NCI-H128 (cell line): ENCODE results near the gene TTC12.
"Not testable (repeated sequence)": the region's sequence is repeated elsewhere in the genome, so short reads cannot be mapped to it uniquely, and the experiment has no call there.

Experiments
- DNase-seq: peaks from one replicate; lab custom pipeline; 2025; ENCODE audit not compliant: unreplicated experiment; lab: John Stamatoyannopoulos, UW

Gene TTC12

DNA sequence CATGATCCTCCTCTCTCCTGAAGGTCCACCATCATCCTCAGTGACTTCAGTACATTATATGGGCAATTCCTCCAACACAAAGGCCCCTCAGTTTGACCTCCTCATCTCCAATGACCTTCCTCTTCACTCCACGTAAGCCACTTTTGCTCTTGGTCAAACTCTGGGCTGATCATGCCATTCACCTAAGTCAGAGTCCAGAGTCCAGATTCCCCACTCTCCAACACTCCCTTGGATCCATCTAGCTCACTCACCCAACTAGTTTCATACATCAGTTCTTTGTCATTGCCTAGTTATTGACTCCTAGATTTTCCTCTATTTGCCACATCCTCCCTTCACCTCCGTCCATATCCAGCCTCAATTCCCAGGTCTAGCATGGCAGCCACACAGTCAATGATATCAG is 30.5 kb upstream of the TTC12 start:
- no peak for DNase-seq

DNA sequence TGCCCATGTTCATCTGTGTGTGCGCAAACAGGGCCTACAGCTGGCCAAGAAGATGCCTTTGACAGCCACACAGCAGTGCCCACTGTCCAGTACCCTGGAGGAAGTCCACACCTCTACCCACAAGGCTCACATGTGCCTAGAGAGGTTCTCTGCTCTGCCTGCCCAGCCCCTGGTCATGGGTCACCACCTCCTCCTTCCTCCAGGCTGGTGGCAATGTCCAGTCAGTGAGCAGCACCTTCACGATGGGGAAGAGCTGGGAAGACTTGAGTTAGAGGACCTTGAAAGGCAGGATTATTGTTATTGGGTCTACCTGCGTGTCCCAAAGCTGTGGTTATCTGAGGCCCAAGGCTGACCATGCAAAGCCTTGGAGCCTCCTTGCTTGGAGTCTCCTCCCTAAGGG is 28.4 kb upstream of the TTC12 start:
- DNase-seq, result no peak

DNA sequence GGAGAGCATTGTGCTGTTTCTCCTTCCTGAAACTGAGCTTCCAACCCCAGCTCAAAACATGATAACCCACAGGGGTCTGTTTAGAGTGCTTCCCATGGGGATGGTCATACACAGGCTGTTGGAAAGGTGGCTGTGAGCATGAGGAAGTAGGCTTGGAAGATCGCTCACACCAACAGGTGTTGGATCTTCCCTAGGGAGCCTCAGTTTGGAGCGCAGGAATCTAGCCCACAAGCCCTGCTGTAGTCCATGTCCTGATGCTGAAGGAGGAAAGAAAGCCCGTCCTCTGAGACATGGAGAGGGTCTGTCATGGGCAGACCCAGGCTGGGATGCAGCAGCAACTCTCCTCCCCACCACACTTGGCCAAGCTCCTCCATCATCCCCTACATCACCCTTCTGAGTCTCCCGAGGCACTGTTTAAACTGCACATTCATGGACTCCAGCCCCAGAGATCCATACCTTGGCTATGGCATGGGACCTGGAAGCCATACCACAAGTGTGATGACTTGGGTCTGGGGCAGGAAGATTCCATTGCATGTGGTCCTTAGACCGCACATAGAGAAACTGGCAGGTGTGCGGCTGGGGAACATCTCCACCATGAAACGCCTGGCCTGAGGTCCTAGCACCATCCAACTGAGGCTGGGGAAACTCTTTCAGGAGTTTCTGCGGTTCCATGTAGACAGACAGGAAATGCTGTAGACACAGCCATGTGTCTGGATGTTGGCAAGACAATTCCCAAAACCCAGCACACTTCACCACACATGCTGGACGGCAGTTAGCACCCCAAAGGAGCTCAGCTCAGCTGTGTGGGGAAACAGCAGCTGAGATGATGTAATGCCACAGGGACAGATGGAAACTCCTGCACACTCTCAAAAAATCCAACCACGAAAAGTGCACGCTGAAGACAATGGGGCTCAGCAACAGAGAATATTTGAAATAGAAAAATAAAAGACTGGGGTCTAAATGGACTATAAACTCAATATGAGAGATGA is 27.6 kb upstream of the TTC12 start:
- no peak for DNase-seq

DNA sequence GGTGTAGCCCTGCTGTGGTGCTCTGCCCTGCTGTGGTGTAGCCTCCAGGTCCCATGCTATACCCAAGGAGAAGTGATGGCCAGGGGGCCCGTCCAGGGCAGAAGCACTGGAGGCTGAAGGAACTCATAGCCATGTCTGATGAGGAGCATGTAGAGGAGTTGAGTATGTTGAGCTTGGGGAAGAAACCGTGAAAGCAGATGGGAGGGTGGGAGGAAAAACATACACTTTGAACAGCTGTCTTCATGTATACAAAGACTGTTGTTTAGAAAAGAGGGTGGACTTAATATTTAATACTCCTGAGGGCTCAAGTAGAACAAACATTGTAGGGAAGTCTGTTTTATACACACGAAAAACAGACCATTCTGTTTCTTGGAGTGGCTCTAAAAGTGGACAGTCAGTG is 26.6 kb upstream of the TTC12 start:
- DNase-seq, result no peak

DNA sequence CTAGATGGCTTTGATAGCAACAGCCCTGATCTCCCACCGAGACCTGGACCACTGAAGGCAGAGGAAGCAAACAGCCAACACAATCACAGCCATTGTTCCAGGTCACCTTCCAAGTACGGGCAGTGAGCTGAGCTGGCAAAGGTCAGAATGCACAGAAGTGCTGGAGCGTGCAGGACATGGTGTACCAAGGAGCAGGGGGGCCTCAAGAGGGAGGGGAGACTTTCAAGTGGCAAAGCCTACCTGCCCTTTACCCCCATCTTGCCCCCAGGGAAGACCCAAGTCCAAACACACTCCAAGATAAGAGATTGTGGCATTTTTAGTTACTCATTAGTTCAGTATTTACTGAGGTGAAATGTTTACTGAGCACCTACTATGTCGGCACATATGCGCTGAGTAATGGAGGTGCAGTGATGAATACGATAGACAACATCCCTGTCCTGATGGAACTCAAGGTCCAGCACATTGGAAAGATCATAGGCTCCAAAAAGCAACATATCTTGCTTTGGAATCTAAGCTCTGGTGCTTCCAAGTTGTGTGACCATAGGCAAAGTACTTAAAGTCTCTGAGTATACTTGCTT is 26.0 kb upstream of the TTC12 start:
- no peak for DNase-seq

DNA sequence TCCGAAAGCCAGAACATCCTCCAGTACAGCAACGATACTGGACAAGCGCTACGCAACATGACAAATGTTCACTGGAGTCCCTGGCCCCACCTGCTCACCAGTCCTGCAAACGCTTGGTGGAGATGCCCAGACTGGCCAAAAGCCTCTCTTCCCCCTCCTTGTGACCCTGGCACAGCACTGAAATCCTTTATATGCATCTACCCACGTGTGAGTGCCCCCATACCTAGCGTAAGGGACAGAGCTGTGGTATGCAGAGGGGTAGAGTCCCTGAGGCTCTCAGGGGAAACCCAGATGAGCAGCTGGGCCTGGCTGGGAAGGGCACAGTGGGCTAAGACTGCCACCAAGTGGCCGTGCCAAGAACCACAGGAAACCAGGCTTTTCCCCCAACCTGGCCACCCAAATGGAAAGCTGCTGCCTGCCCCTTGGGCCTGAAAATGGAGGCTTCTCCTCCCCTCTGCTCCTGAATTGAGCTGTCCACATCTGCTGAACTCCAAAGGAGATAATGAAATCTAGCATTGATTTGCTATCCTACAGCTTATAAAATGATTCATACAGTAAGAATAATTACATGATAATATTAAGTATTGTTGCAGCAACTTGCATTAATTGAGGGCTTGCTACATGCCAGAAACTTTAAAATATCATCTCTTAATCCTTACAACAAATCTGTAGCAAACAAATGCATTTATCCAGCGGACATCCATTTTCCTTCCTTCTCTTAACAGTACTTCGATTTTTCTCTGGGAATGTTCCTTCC is 24.8 kb upstream of the TTC12 start:
- DNase-seq, result peak; percentile 4

DNA sequence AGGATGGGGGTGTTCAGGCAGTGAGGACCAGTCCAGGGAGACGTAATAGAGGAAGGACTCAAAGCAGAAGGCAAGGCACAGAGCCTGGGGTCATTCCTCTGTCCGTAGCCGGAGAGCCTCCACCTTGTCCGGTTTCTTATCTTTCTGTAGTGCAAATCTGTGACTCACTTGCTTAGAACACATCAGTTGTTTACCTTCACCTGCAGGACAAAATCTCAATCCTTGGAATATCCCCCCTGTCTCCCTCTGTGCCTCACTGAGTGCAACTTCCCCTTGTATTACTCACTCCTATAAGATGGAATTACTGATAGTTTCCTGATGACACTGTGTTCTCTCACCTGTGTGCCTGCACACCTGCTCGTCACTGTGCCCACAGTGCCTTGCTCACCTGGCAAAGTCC is 20.4 kb upstream of the TTC12 start:
- DNase-seq, result no peak

DNA sequence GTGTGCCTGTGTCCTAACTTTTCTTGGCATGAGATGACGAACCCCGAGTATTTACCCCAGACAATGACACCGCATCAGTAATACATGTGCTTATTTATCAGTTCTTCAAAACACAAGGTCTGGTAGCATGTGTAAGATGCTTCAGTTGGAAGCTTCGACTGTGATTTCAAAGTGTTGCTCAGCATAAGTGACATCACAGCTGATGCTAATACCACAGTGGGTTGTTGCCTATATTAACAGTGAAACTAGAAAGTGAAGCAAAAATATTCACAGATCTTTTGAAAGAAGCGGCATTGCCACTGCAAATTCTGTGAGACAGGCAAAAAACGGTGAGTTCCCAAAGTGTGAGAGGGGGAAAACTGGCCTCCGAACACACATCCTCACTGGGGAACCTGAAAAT is 18.4 kb upstream of the TTC12 start:
- DNase-seq, result no peak

DNA sequence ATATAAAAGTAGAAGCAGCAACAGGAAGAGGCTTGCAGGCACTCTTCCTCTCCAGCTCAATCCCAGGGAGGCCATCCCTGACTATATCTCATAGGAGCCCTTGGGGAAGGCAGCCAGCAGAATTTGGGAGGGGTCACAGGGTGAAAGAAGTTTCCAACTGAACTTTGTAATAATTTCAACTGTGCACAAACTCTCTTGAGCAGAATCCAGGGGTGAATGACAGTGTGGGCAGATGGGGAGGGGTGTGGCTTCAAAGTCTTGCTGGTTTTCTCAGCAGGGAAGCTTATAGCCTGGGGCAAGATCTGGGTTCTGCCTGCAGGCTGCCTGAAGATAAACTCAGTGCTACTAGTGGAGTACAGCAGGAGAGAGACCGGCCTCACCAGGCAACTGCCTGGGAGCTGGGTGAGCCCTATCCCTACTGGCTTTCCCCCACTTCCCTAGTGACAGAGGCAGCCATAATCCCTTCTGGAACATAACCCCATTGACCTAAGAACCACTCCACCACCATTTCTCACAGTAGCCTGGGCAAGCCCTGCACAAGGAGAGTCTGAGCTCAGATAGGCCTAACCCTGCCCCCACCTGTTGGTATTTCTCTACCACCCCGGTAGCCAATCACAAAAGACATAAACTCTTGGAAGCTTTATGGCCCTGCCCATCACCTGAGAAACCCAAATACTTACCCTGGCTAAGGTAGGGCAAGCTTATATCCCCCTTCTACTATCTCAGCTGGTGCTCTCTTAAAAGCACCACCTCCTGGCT is 17.8 kb upstream of the TTC12 start:
- DNase-seq, result no peak

DNA sequence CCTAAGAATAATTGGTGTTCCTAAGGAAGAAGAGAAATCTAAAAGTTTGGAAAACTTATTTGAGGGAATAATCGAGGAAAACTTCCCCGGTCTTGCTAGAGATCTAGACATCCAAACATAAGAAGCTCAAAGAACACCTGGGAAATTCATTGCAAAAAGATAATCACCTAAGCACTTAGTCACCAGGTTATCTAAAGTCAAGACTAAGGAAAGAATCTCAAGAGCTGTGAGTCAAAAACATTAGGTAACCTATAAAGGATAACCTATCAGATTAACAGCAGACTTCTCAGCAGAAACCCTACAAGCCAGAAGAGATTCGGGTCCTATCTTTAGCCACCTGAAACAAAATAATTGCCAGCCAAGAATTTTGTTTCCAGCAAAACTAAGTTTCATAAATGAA is 15.9 kb upstream of the TTC12 start:
- not testable (repeated sequence) for DNase-seq

DNA sequence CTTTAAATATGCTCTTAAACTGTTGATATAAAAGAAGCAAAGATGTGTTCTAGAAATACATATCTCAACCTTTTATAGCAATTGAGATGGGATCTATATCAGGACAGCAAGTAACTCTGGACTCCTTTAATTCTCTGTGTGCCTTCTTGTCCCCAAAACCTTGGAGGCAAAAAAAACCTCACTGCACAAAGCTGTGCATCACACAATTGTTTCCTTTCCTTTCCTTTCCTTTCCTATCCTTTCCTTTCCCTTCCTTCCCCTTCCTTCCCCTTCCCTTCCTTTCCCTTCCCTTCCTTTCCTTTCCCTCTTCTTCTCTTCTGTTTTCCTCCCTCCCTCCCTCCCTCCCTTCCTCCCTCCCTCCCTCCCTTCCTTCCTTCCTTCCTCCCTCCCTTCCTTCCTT is 9.5 kb upstream of the TTC12 start:
- DNase-seq, result no peak

DNA sequence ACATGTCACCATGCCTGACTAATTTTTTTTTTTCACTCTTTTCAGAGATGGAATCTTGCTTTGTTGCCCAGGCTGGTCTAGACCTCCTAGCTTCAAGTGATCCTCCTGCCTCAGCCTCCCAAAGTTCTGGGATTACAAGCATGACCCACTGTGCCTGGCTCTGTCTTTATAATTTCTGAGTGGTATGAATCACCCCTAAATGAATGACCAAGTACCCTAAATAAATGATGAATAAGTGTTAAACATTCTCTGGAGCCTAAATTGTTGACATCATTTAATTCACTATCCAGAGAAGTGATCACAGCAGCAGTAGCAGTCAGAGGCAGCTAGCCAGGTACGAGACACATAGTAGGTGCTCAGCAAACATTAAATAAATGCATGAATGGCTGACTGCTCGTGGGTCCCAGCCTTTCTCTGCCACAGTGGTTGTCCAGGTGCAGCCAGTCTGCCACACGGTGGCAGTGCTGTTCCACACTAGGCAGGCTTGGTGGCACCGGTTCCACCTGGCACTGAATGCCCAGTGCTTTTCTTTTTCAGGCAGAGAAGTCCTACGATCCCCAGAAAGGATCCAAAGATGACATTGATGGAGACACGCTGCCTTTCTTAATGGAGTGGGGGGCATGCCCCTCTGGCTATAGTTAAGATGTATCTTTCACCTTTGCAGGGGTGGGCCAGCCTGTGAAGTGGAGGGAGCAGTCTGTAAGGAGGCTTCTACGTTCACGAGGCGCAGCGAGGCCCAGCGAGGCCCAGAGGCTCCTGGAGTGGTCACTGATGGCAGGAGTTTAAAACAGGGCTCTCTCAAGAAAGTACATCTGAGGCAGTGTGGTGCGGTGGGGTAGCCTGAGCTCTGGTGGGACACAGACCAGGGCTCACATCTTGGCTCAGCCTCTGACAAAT is 8.7 kb upstream of the TTC12 start:
- DNase-seq, result peak; percentile 42

DNA sequence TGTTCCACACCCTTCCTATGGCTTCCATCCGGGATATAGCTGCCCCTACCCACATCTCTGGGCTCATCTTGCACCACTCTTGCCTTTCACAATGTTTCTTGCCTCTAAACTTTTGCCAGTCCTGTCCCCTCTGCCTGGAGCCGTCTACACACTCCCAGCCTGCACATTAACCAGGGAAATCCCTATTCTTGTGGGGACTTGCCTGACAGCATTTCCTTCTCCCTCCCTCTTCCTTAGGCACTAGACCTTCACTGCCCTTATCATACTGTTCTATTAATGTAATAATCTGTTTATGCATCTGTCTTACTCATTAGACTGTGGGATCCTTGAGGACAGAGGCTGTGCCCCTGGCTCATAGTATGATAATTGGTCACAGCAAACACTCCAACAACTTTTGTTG is 5.8 kb upstream of the TTC12 start:
- DNase-seq, result no peak

DNA sequence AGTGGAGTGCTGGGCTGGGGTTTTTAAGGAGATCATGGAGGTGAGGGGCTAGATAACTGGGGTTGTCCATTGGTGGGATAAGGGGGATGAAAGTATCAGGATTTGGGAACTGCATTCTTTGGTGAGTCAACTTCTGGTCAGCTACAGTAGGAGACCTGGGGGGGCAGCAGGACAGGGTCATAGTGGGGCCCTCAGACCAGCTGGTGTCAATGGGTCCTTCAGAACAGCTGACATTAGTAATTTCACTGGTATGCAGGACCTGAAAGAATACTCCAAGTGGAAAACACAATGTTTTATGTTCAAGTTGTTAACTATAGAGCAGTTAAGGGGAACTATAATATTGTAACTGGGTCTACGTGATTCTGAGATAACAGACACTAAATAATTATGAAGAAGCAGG is 2.8 kb upstream of the TTC12 start:
- DNase-seq, result no peak

DNA sequence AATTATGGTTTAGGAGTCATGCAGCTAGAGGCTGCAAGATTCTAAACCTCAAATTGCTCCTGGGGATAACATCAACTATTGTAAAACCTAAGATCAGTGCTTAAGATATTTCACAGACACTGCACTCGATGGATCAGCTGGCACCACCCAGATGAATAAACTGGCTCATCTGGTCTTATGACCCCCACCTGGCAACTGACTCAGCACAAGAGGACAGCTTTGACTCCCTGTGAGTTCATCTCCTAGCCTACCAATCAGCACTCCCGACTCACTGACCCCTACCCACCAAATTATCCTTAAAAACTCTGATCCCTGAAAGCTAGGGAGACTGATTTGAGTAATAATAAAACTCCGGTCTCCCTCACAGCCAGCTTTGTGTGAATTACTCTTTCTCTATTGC is 782 bp upstream of the TTC12 start:
- no peak for DNase-seq

DNA sequence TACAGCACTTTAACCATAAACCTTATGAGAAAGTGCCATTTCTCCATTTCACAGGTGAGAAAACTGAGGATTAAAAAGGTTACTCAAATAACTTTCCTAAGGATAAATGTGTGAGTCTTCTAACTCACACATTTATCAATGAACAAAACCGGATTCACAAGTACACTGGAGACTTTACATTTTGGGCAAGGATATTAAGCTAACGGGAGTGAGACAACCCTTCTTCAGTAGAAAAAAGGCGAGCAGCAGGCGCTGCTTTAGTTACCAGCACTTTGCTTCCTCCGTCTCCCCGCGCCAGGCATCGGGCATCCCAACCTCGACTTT is 356 bp upstream of the TTC12 start:
- DNase-seq, result no peak

DNA sequence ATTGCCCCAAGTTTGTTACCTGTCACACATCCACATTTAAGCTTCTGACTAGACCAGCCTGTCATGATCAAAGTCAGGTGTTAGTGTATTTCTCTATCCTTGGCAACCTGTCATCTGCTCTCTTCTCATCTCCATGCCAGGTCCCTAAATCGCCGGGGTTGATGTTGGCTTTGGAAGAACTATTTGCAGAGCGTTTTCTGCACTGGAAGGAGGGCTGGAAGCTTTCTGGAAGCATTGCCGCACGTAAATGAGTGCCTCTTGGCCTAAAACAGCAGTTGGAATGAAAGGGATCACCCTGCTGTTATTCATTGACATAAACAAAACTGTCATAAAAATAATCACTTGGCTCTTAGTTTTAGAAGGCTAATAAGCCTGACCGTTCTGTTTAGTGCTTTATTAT is 1.4 kb downstream of the TTC12 start:
- DNase-seq, result no peak

DNA sequence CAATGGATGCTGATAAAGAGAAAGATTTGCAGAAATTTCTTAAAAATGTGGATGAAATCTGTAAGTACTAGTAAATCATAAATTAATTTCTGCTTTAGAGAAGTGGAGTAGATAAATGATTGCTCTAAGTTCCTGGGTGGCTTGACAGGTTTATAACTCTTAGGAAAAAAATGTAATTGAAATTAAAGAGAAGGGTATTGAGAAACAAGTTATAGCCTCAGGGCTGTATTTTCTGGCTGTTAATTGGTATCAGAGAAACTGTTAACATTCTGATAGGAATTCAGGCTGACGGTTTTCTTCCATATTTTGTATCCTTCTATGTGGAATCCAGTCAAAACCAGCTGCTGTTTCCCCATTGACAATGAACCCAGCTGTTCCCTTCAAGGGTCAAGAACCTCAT is 1.9 kb downstream of the TTC12 start:
- no peak for DNase-seq

DNA sequence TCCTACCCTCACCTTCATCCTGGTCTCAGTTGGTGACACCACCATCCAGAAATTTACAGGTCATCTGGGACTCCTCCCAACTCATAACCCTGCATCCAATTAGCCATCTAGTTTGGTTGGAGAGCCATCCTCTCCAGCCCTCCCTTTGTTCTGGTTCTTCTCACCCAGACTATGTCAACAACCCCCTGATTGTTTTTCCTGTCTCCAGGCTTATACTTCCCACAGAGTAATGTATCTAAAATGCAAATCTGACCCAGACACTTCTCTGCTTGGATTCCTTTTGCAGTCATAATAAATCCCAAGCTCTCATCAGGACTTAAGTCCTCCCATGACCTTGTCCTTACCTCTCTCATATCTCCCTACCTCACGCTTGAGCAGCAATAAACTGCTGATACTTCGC is 3.0 kb downstream of the TTC12 start:
- DNase-seq, result no peak

DNA sequence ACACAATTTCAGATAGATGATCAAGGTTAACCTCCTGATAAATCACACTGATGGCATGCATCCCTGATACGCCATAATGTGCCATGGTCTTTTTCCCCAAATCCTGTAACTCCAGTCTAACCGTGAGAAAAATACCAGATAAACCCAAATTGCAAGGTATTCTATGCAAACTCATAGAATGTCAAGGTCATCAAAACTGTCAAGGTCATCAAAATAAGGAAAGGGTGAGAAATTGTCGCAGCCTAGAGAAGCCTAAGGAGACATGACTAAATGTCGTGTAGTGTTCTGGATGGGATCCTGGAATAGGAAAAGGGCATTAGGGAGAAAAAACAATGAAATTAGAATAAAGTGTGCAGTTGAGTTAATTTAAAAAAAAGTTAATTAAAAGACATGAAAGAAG is 4.7 kb downstream of the TTC12 start:
- no peak for DNase-seq
